GM21447 (cell line): Measurements from ENCODE around the gene PLXNB3.
"Not testable (repeated sequence)": the region's sequence is repeated elsewhere in the genome, so short reads cannot be mapped to it uniquely, and the experiment has no call there.

Experiments
- ATAC-seq: cut with Tn5 transposase; IDR thresholded peaks from one replicate; pipeline ENCODE4 v1.9.1; 2021; ENCODE audit not compliant: unreplicated experiment

PLXNB3 gene

GRCh38 chrX:153763989-153764755 lies at the start of gene PLXNB3:
Gene PLXNB3 (plus strand): TSS chrX:153764249. CDS start chrX:153765536, 1,287 bp downstream.
- ATAC-seq: no peak

GRCh38 chrX:153714256-153714655 lies 49.8 kb upstream of the PLXNB3 start:
- no peak for ATAC-seq

GRCh38 chrX:153717445-153717844 lies 46.6 kb upstream of the PLXNB3 start:
- ATAC-seq: no peak

GRCh38 chrX:153719238-153719637 lies 44.8 kb upstream of the PLXNB3 start:
- no peak for ATAC-seq

GRCh38 chrX:153719701-153720100 lies 44.3 kb upstream of the PLXNB3 start:
- ATAC-seq: no peak

- ATAC-seq: no peak
Measured at GRCh38 chrX:153722704-153723350, 41.2 kb upstream of the PLXNB3 start.

GRCh38 chrX:153723351-153724251 lies 40.4 kb upstream of the PLXNB3 start:
- peak; percentile 19 for ATAC-seq

- ATAC-seq: peak; percentile 46
Measured at GRCh38 chrX:153724252-153725038, 39.6 kb upstream of the PLXNB3 start, which contains the start of the genes ABCD1 and BCAP31. Gene ABCD1 (plus strand): TSS chrX:153724856. CDS start chrX:153725267, 411 bp downstream. Gene BCAP31 (minus strand): TSS chrX:153724387. CDS start chrX:153723244, 1,143 bp downstream.

- no peak for ATAC-seq
Measured at GRCh38 chrX:153725039-153725831, 38.8 kb upstream of the PLXNB3 start.

GRCh38 chrX:153725832-153726285 lies 38.2 kb upstream of the PLXNB3 start:
- no peak for ATAC-seq

GRCh38 chrX:153726286-153727122 lies 37.5 kb upstream of the PLXNB3 start:
- peak; percentile 61 for ATAC-seq

GRCh38 chrX:153727123-153727931 lies 36.7 kb upstream of the PLXNB3 start:
- no peak for ATAC-seq

GRCh38 chrX:153728095-153728494 lies 36.0 kb upstream of the PLXNB3 start:
- ATAC-seq: no peak

GRCh38 chrX:153728951-153729631 lies 35.0 kb upstream of the PLXNB3 start:
- no peak for ATAC-seq

- ATAC-seq: not testable (repeated sequence)
Measured at GRCh38 chrX:153730115-153730514, 33.9 kb upstream of the PLXNB3 start.

- ATAC-seq: no peak
Measured at GRCh38 chrX:153731117-153731844, 32.8 kb upstream of the PLXNB3 start.

GRCh38 chrX:153731845-153732215 lies 32.2 kb upstream of the PLXNB3 start:
- ATAC-seq: no peak
